SH-SY5Y (cell line): ENCODE measurements around the gene OBSCN.

Source experiments
- GATA2 ChIP-seq: IDR thresholded peaks from 2 replicates; pipeline ENCODE4 v1.6.1; 2011; ENCODE audit warnings: mild to moderate bottlenecking, low read depth, low read length
- GATA3 ChIP-seq: IDR thresholded peaks from 2 replicates; pipeline ENCODE4 v1.6.1; 2011; ENCODE audit warnings: low read depth, mild to moderate bottlenecking, low read length, moderate library complexity

DNA sequence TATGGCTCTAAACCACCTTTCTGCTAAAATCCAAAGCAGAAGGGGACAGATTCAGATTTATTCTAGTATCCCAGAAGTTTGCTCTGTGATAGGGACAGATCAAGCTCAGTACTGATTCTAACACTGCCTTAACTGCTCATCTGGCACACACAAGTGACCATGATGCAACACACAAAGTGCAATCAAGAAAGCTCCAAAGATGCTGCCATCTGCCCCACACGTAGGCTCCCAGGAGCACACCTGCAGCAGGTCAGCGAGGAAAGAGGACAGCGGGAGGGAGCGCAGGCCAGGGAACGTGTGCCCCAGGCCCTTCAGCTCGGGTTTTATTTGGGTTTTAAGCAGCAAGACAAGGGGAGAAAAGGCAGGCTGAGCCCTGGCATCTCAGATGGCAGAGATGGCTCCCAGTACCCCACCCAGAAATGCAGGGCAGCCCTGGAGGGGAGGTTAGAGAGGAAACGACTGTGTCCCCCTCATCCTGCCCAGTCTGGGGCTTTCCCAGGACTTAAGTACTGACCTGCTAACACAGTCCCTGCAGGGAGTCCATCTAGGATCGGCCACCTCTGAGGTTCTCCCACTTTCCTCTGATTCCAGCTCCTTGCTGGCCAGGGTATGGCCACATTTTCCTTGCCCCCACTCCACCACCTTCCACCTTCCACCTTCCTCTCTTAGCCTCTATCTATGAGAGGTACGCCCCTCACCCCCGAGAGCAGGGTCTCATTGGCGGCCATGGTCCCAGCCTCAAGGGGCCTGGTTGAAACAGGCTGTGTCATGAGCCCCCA lies 197.5 kb downstream of the OBSCN start:
- TF ChIP-seq GATA2 (no peak), GATA3 (no peak)
